HepG2 (cell line): ENCODE data around the gene MAP2K5.

Source experiments
- ATF2 ChIP-seq: sonication (generic); formaldehyde crosslinking; IDR thresholded peaks from 2 replicates; pipeline ENCODE4 v1.4.0; 2020; ENCODE audit warnings: missing genetic modification reagents
- EP300 ChIP-seq, 3 experiments: sonication (generic) in 1 of 3; formaldehyde crosslinking in 1 of 3; IDR thresholded peaks; 2 replicates each; pipeline versions ENCODE4 v1.5.1 to v1.6.1; 2011 to 2020; ENCODE audit warnings: low read depth in 2 of 3, low read length in 2 of 3, borderline replicate concordance in 1 of 3, improper control_type of control experiment in 1 of 3, mild to moderate bottlenecking in 1 of 3, missing genetic modification reagents in 1 of 3, moderate library complexity in 1 of 3
- HOXA7 ChIP-seq: sonication (generic); formaldehyde crosslinking; IDR thresholded peaks from 2 replicates; pipeline ENCODE4 v1.8.1; 2022; ENCODE audit warnings: mild to moderate bottlenecking, missing genetic modification reagents, moderate library complexity
- NONO ChIP-seq, 2 experiments: fragments of 450-650 bp in 1 of 2; sonication (generic) in 1 of 2; formaldehyde crosslinking in 1 of 2; IDR thresholded peaks in 1 of 2; conservative IDR thresholded peaks in 1 of 2; 2 replicates each; pipeline versions ENCODE4 v1.6.1 to v1.8.0; 2017 to 2022; ENCODE audit warnings: mild to moderate bottlenecking in 1 of 2, missing genetic modification reagents in 1 of 2, moderate library complexity in 1 of 2
- RNF2 ChIP-seq: fragments of 450-650 bp; conservative IDR thresholded peaks from 2 replicates; pipeline ENCODE4 v1.6.1; 2016; ENCODE audit warnings: low read depth
- SUZ12 ChIP-seq: fragments of 150-350 bp; IDR thresholded peaks from 2 replicates; pipeline ENCODE4 v1.6.1; 2014; ENCODE audit warnings: low read depth, low read length
- TF ChIP-seq, protein P1 (sequence below): sonication (generic); formaldehyde crosslinking; IDR thresholded peaks from 2 replicates; pipeline ENCODE4 v1.5.0; 2020; ENCODE audit warnings: mild to moderate bottlenecking, missing genetic modification reagents, borderline replicate concordance
- TF ChIP-seq, protein P2 (sequence below): sonication (generic); formaldehyde crosslinking; IDR thresholded peaks from 2 replicates; pipeline ENCODE4 v1.9.0; 2021; ENCODE audit warnings: missing genetic modification reagents, mild to moderate bottlenecking, borderline replicate concordance
- TF ChIP-seq, protein P3 (sequence below): sonication (generic); formaldehyde crosslinking; IDR thresholded peaks from 2 replicates; pipeline ENCODE4 v1.5.0; 2020; ENCODE audit warnings: mild to moderate bottlenecking, missing genetic modification reagents, moderate library complexity

DNA sequence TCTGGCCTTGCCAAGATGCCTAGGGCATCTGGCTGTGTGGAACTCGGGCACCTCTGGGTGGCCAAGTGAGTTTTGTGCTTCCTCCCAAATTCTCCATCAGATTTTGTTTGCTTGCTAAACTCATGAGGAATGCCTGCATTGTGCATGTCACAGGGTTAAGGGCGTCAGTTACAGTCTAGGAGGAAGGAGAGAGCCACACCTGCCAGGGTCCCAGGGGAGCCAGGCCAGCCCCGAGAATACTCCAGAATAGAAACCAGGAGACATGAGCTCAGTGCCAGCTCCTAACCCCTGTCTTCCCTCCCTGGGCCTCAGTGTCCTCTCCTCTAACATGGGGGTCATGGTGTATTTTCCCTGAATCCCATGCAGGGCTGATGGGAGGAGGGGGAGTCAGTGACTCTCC is 260.8 kb downstream of the MAP2K5 start:
- TF ChIP-seq, protein P1, sequence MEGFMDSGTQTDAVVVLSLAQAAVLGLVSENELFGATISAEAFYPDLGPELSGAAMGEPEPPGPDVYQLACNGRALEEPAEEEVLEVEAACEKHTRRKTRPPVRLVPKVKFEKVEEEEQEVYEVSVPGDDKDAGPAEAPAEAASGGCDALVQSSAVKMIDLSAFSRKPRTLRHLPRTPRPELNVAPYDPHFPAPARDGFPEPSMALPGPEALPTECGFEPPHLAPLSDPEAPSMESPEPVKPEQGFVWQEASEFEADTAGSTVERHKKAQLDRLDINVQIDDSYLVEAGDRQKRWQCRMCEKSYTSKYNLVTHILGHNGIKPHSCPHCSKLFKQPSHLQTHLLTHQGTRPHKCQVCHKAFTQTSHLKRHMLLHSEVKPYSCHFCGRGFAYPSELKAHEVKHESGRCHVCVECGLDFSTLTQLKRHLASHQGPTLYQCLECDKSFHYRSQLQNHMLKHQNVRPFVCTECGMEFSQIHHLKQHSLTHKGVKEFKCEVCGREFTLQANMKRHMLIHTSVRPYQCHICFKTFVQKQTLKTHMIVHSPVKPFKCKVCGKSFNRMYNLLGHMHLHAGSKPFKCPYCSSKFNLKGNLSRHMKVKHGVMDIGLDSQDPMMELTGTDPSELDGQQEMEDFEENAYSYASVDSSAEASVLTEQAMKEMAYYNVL (CRISPR knock-in tag): no peak
- TF ChIP-seq RNF2 (no peak), EP300 (IDR thresholded peaks at IDR 0.05; ENCODE audit: low read depth in 2 of 2, low read length in 2 of 2) (no peak), EP300 (CRISPR knock-in tag; IDR thresholded peaks at IDR 0.05; ENCODE audit: borderline replicate concordance) (no peak), SUZ12 (no peak), ATF2 (no peak), HOXA7 (CRISPR knock-in tag) (no peak), NONO (IDR thresholded peaks at IDR 0.05) (no peak), NONO (CRISPR knock-in tag; conservative IDR thresholded peaks at IDR 0.05) (no peak)
- TF ChIP-seq, protein P2, sequence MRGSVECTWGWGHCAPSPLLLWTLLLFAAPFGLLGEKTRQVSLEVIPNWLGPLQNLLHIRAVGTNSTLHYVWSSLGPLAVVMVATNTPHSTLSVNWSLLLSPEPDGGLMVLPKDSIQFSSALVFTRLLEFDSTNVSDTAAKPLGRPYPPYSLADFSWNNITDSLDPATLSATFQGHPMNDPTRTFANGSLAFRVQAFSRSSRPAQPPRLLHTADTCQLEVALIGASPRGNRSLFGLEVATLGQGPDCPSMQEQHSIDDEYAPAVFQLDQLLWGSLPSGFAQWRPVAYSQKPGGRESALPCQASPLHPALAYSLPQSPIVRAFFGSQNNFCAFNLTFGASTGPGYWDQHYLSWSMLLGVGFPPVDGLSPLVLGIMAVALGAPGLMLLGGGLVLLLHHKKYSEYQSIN (CRISPR knock-in tag): no peak
- TF ChIP-seq, protein P3, sequence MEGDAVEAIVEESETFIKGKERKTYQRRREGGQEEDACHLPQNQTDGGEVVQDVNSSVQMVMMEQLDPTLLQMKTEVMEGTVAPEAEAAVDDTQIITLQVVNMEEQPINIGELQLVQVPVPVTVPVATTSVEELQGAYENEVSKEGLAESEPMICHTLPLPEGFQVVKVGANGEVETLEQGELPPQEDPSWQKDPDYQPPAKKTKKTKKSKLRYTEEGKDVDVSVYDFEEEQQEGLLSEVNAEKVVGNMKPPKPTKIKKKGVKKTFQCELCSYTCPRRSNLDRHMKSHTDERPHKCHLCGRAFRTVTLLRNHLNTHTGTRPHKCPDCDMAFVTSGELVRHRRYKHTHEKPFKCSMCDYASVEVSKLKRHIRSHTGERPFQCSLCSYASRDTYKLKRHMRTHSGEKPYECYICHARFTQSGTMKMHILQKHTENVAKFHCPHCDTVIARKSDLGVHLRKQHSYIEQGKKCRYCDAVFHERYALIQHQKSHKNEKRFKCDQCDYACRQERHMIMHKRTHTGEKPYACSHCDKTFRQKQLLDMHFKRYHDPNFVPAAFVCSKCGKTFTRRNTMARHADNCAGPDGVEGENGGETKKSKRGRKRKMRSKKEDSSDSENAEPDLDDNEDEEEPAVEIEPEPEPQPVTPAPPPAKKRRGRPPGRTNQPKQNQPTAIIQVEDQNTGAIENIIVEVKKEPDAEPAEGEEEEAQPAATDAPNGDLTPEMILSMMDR (CRISPR knock-in tag): no peak
